ENCODE measurements around the gene RPL14. TPM values are rescaled to one million over a fixed set of nuclear protein-coding genes. Genes with fewer than 3 reads are reported as not detected.

The RPL14 gene
- total and polyA plus RNA-seq, 2 of the 13 experiments (the other 11 are each of a cell fraction or from before 2014, with no cell fraction given), result 502 to 1,291 TPM

- TF ChIP-seq MED8 (CRISPR knock-in tag; IDR thresholded peaks at IDR 0.05; ENCODE audit: insufficient replicate concordance), result no peak
- TF ChIP-seq KDM3A (CRISPR knock-in tag; IDR thresholded peaks at IDR 0.05; ENCODE audit: low read depth), result peak; percentile 65; the same call in 1 of the 2 replicates
- TF ChIP-seq MZF1 (CRISPR knock-in tag; IDR thresholded peaks at IDR 0.05; ENCODE audit: borderline replicate concordance), result no peak
- 0 out of 2 replicates have a peak, but pooled peaks have one; percentile 33 for TF ChIP-seq ZNF142 (CRISPR knock-in tag; IDR thresholded peaks at IDR 0.05)
- peak; percentile 85 for TF ChIP-seq NRL (CRISPR knock-in tag; IDR thresholded peaks at IDR 0.05; ENCODE audit: borderline replicate concordance)
- no peak for TF ChIP-seq RFX3 (CRISPR knock-in tag; IDR thresholded peaks at IDR 0.05)
- no peak for TF ChIP-seq ZFP36 (IDR thresholded peaks at IDR 0.05; ENCODE audit: borderline replicate concordance, low read depth, low read length, partially characterized antibody)
- no peak for TF ChIP-seq HNF4G (IDR thresholded peaks at IDR 0.05; ENCODE audit: borderline replicate concordance, low read depth, low read length)
- TF ChIP-seq HNF4G (CRISPR knock-in tag; IDR thresholded peaks at IDR 0.05; ENCODE audit: borderline replicate concordance, low read depth), result peak; percentile 33
- TF ChIP-seq, protein P1, sequence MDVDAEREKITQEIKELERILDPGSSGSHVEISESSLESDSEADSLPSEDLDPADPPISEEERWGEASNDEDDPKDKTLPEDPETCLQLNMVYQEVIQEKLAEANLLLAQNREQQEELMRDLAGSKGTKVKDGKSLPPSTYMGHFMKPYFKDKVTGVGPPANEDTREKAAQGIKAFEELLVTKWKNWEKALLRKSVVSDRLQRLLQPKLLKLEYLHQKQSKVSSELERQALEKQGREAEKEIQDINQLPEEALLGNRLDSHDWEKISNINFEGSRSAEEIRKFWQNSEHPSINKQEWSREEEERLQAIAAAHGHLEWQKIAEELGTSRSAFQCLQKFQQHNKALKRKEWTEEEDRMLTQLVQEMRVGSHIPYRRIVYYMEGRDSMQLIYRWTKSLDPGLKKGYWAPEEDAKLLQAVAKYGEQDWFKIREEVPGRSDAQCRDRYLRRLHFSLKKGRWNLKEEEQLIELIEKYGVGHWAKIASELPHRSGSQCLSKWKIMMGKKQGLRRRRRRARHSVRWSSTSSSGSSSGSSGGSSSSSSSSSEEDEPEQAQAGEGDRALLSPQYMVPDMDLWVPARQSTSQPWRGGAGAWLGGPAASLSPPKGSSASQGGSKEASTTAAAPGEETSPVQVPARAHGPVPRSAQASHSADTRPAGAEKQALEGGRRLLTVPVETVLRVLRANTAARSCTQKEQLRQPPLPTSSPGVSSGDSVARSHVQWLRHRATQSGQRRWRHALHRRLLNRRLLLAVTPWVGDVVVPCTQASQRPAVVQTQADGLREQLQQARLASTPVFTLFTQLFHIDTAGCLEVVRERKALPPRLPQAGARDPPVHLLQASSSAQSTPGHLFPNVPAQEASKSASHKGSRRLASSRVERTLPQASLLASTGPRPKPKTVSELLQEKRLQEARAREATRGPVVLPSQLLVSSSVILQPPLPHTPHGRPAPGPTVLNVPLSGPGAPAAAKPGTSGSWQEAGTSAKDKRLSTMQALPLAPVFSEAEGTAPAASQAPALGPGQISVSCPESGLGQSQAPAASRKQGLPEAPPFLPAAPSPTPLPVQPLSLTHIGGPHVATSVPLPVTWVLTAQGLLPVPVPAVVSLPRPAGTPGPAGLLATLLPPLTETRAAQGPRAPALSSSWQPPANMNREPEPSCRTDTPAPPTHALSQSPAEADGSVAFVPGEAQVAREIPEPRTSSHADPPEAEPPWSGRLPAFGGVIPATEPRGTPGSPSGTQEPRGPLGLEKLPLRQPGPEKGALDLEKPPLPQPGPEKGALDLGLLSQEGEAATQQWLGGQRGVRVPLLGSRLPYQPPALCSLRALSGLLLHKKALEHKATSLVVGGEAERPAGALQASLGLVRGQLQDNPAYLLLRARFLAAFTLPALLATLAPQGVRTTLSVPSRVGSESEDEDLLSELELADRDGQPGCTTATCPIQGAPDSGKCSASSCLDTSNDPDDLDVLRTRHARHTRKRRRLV (CRISPR knock-in tag; IDR thresholded peaks at IDR 0.05), result 0 out of 2 replicates have a peak, but pooled peaks have one; percentile 15
- peak; percentile 55; the same call in 1 of the 2 replicates for TF ChIP-seq NFKB2 (CRISPR knock-in tag; IDR thresholded peaks at IDR 0.05; ENCODE audit: borderline replicate concordance)
- TF ChIP-seq ZMAT3 (CRISPR knock-in tag; conservative IDR thresholded peaks at IDR 0.05), result peak; percentile 86
- TF ChIP-seq ZNF724P (CRISPR knock-in tag; IDR thresholded peaks at IDR 0.05; ENCODE audit: borderline replicate concordance), result peak; percentile 90; the same call in 1 of the 2 replicates
- TF ChIP-seq DPF2 (CRISPR knock-in tag; IDR thresholded peaks at IDR 0.05; ENCODE audit: borderline replicate concordance, low read depth), result no peak; the same call in 1 of the 2 replicates
- 0 out of 2 replicates have a peak, but pooled peaks have one; percentile 31 for TF ChIP-seq GATA4 (IDR thresholded peaks at IDR 0.05; ENCODE audit: borderline replicate concordance, low read depth)
These were observed 4.0 kb upstream of the RPL14 start (continued) for GRCh38 chr3:40452876-40453730.
